ENCODE results near the gene MARCHF10. TPM values are rescaled to one million over a fixed set of nuclear protein-coding genes. Genes with fewer than 3 reads are reported as not detected.

Gene MARCHF10
- total and polyA plus RNA-seq, 2 of the 4 experiments (the other 2 are of a cell fraction): 0.18 to 0.74 TPM

GRCh38 chr17:62714016-62714777 is 93.9 kb downstream of the MARCHF10 start:
- dilution Hi-C loops (cut with HindIII; ENCODE audit: low sequenced_read_pairs, unreplicated experiment): no loop called here
- no peak overlapping the region for H3K9ac ChIP-seq (ENCODE audit: low read depth, low read length)
- H3K4me1 ChIP-seq (ENCODE audit: control insufficient read depth, insufficient read depth, low read length): peaks cover 12% of the 10 kb centered on the region
- H3K36me3 ChIP-seq (ENCODE audit: control insufficient read depth, insufficient read depth, low read length): no peaks in the 10 kb centered on the region
- H2AFZ ChIP-seq (replicated peaks; ENCODE audit: low read length, poor library complexity): no peak overlapping the region
- H3K4ac ChIP-seq (ENCODE audit: low read depth, low read length): peak overlapping the region; percentile 74
- H2BK120ac ChIP-seq (ENCODE audit: low read depth, low read length): peak overlapping the region; percentile 74
- ATAC-seq (ENCODE audit: low read depth) (peak; percentile 64), DNase-seq (peak; percentile 79)
- BruUV-seq (replicated peaks): no TSS peak
- no peaks in the 10 kb centered on the region for H3K9me3 ChIP-seq (ENCODE audit: control insufficient read depth, insufficient read depth, low read length)
- no peaks in the 10 kb centered on the region for H4K20me1 ChIP-seq (ENCODE audit: insufficient read depth, low read length)
- H2BK5ac ChIP-seq (ENCODE audit: low read depth, low read length, poor library complexity, severe bottlenecking): peak overlapping the region; percentile 86
- TF ChIP-seq NFE2L2 (IDR thresholded peaks at IDR 0.05; ENCODE audit: low read depth, low read length) (no peak), CEBPB (IDR thresholded peaks at IDR 0.05; ENCODE audit: low read depth, low read length) (peak; percentile 71)
- H2BK15ac ChIP-seq (ENCODE audit: low read depth, low read length): peak overlapping the region; percentile 12; the same call in 1 of the 3 replicates
- WGBS, 2 experiments (ENCODE audit: extremely low coverage in 2 of 2, insufficient read length in 1 of 2): 17% methylated on average over 1 of the region's 8 CpGs; no CpG with 5 or more reads in 1 of the 2 experiments
- ChIA-PET POLR2A (ENCODE audit: unreplicated experiment) (no interaction called here), CTCF (interaction anchor here (0.9 kb wide), 1 partner anchor 252 kb away, joined by 3 read pairs; no protein-coding TSS in a partner anchor)
- peak overlapping the region; percentile 39; the same call in 1 of the 2 replicates for H3K18ac ChIP-seq (ENCODE audit: low read depth, low read length)
- H2AK5ac ChIP-seq (ENCODE audit: low read depth, low read length): peak overlapping the region; percentile 94
- H3K4me2 ChIP-seq (ENCODE audit: low read depth, low read length): no peak overlapping the region
- H4K5ac ChIP-seq (ENCODE audit: low read depth, low read length): no peak overlapping the region
- H4K91ac ChIP-seq (ENCODE audit: insufficient read depth, low read depth, low read length): peak overlapping the region; percentile 75
- intact Hi-C loops (cut with micrococcal nuclease): loop anchor here (5.0 kb wide), 1 partner anchor 63 kb away; no protein-coding TSS in a partner anchor
- H2AK9ac ChIP-seq (replicated peaks; ENCODE audit: low read depth, low read length, poor library complexity): peak overlapping the region; percentile 46
- peak overlapping the region in 1 of 2 experiments; percentile 61; a peak in 2 of 4 replicates for H4K8ac ChIP-seq (ENCODE audit: low read depth in 2 of 2, low read length in 2 of 2)
- peak overlapping the region; percentile 72 for H2BK20ac ChIP-seq (ENCODE audit: low read depth, low read length)
- no peak overlapping the region for H3K56ac ChIP-seq (ENCODE audit: extremely low read depth, insufficient read depth, low read length)
- H3K79me1 ChIP-seq (ENCODE audit: low read depth in 1 of 2, low read length in 2 of 2): no peaks in the 10 kb centered on the region
- in situ Hi-C loops (cut with MboI; ENCODE audit: low sequenced_read_pairs): no loop called here
- no peaks in the 10 kb centered on the region for H3K27me3 ChIP-seq (ENCODE audit: control insufficient read depth, insufficient read depth, low read length)
- no peak overlapping the region for H3K4me3 ChIP-seq (ENCODE audit: insufficient read depth, low read depth, low read length)
- peaks cover 19% of the 10 kb centered on the region for H3K9me1 ChIP-seq (ENCODE audit: insufficient read depth, low read length)
- H3K23ac ChIP-seq (ENCODE audit: low read depth, low read length): peak overlapping the region; percentile 2; the same call in 1 of the 2 replicates
- H3K14ac ChIP-seq (replicated peaks; ENCODE audit: low read depth, low read length): 0 out of 2 replicates have a peak overlapping the region, but pooled peaks have one; percentile 60
- H3K27ac ChIP-seq (ENCODE audit: insufficient read depth, low read length): no peak overlapping the region

Measured in IMR-90 (cell line).